ENCODE data around the gene CCDC159.

The CCDC159 gene

GRCh38 chr19:11361037-11361770 is 14.9 kb downstream of the CCDC159 start:
- no peak for TF ChIP-seq CTCF (conservative IDR thresholded peaks at IDR 0.05; ENCODE audit: control insufficient read depth, insufficient read depth, low read depth, low read length)
- H3K4me3 ChIP-seq (ENCODE audit: control insufficient read depth, low read depth, low read length): no peak overlapping the region
- no peak for DNase-seq (ENCODE audit: low read depth)

GRCh38 chr19:11361771-11362731 is 15.7 kb downstream of the CCDC159 start:
- no peak overlapping the region for H3K4me3 ChIP-seq (ENCODE audit: control insufficient read depth, low read depth, low read length)
- TF ChIP-seq CTCF (conservative IDR thresholded peaks at IDR 0.05; ENCODE audit: control insufficient read depth, insufficient read depth, low read depth, low read length): no peak
- no peak for DNase-seq (ENCODE audit: low read depth)

- DNase-seq (ENCODE audit: low read depth): no peak
- no peak for TF ChIP-seq CTCF (conservative IDR thresholded peaks at IDR 0.05; ENCODE audit: control insufficient read depth, insufficient read depth, low read depth, low read length)
- H3K4me3 ChIP-seq (ENCODE audit: control insufficient read depth, low read depth, low read length): no peak overlapping the region
Observed at GRCh38 chr19:11363881-11364280, 17.6 kb downstream of the CCDC159 start.

GRCh38 chr19:11364296-11364904 is 18.1 kb downstream of the CCDC159 start:
- no peak for DNase-seq (ENCODE audit: low read depth)
- no peak overlapping the region for H3K4me3 ChIP-seq (ENCODE audit: control insufficient read depth, low read depth, low read length)
- TF ChIP-seq CTCF (conservative IDR thresholded peaks at IDR 0.05; ENCODE audit: control insufficient read depth, insufficient read depth, low read depth, low read length): no peak

GRCh38 chr19:11364935-11365334 is 18.6 kb downstream of the CCDC159 start:
- TF ChIP-seq CTCF (conservative IDR thresholded peaks at IDR 0.05; ENCODE audit: control insufficient read depth, insufficient read depth, low read depth, low read length): no peak
- no peak for DNase-seq (ENCODE audit: low read depth)
- no peak overlapping the region for H3K4me3 ChIP-seq (ENCODE audit: control insufficient read depth, low read depth, low read length)

- H3K4me3 ChIP-seq (ENCODE audit: control insufficient read depth, low read depth, low read length): no peak overlapping the region
- DNase-seq (ENCODE audit: low read depth): no peak
- no peak for TF ChIP-seq CTCF (conservative IDR thresholded peaks at IDR 0.05; ENCODE audit: control insufficient read depth, insufficient read depth, low read depth, low read length)
Observed at GRCh38 chr19:11365557-11366117, 19.3 kb downstream of the CCDC159 start.
